Activated CD8-positive, alpha-beta memory T cell treated with anti-CD3 and anti-CD28 coated beads for 48 hours (primary cell): ENCODE data around the gene EPB41.
"Not testable (repeated sequence)": the region's sequence is repeated elsewhere in the genome, so short reads cannot be mapped to it uniquely, and the experiment has no call there.

Experiments used
- DNase-seq, 3 experiments: peaks; one replicate each; pipeline ENCODE4 v3.0.0-alpha.2; 2020; ENCODE audit warnings: low read depth in 2 of 3, low spot score in 2 of 3

EPB41 gene

GRCh38 chr1:29099286-29099685 lies 184.9 kb downstream of the EPB41 start:
- no peak for DNase-seq

- no peak for DNase-seq
Measured at GRCh38 chr1:29100487-29100886, 186.1 kb downstream of the EPB41 start.

DNA sequence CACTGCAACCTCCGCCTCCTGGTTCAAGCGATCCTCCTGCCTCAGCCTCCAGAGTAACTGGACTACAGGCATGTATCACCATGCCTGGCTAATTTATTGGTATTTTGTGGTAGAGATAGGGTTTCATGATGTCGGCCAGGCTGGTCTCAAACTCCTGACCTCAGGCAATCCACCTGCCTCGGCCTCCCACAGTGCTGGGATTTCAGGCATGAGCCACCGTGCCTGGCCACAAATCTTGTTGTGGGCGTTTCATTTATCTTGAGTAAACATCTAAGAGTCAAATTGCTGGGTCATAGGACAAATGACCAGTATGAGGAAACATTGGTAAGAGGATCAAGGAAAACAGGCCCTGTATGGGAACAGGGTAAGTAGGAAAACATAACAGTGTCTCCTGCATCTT lies 191.5 kb downstream of the EPB41 start:
- DNase-seq, result no peak

- not testable (repeated sequence) for DNase-seq
Measured at GRCh38 chr1:29108041-29108440, 193.7 kb downstream of the EPB41 start.

DNA sequence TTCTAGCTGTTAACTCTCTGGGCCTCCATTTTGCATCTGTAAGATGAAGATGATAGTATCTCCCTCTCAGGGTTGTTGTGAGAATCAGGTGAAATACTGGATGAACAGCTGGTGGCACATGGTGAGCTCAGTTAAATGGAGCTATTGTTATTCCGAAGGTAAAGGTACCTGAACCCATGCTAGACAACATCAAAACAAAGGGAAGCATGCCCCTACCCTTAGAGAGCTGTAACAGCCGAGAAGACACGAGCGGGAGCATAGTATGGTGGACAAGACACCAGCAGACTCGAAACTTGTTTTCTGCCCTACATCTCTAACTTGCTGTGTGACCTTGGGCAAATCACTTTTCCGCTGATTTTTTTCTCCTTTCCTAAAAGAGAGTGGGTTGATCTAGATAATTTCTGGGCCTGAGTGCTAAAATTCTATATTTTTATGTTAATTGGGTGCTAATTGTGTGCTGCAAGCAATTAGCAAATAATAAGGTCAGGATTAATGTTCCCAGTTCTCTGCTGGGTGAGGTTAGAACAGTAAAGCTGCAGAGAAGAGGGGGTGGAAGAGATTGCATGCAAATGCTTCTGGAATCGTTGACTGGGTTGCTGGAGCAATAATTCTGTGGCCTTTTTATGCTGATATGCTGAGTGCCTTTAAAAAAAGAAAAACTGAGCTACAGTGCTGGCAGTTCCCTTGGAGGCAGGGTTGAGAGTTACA lies 198.5 kb downstream of the EPB41 start:
- DNase-seq, result no peak

DNA sequence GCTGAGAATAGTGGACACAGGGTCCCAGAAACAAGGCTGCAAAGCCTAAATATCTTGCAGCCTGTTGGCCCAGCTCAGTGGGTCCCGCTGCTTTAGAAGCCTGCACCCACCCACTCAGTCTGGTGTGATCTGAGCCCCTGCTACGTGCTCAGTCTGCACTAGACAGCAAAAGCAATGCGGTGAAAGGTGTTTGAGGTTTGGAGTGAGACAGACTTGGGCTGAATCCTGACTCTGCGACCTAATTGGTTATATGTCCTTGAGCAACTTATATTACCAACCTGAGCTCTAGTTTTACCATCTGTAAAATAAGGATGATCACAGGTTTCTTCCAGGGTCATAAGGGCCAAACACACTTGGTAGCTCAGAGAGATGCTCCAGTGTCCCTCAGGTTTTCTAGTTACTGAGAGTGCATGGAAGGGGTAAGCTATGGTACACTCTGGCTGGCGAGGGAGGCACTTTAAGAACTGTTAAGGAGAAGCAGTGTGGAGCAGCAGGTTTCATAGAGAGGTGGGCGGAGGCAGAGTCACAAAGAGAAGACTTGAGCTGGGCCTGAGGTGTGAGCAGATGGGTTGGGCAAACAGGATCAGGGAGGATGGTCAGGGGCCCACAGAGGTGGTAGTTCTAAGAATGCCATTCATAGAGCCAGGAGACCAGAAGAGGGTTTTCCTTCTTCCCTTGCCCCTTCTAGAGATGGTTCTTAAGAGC lies 199.2 kb downstream of the EPB41 start:
- DNase-seq, result no peak

GRCh38 chr1:29114654-29115053 lies 200.3 kb downstream of the EPB41 start:
- no peak for DNase-seq

DNA sequence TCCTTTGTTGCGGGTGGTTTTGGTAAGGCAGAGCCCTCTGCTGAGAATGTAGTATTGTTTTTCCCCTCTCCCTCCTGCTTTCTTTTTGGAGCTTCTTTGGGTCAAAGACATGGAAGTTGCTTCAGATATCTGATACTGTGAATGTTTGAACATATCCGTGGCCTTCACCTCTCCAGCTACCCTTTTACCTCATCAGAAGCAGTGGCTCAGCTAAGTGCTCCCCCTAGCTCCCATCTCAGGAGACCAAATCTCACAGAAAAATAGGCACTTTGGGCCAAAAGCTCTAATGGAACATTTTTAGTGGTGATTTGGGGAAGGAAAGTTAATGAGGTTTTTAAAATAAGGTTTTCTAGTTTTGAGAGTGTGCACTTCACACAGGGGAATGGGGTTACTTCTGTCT lies 203.0 kb downstream of the EPB41 start:
- DNase-seq, result no peak

- no peak for DNase-seq
Measured at GRCh38 chr1:29119121-29119929, 205.0 kb downstream of the EPB41 start.

DNA sequence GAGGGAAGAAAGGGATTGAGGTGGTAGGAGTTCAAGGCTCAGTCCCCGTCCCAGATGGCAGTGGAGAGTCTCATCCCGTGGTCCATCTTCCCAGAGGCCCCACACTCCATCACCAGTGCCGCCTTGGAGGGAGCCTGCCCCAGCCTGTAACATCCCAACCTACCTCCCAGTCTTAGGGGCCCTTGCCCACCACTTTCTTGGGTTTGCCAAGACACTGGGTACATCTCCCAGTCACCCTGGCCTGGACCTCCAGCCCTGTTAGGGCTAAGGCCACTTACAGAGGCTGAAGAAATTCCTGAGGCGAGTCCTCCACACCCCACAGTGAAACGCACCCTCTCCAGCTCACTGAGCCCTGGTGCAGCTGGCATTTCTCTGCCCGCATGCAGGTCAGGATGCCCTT lies 206.0 kb downstream of the EPB41 start:
- DNase-seq, result no peak

- DNase-seq, result peak in 2 of 3 experiments; percentile 38 to 45
Measured at GRCh38 chr1:29120947-29121485, 206.6 kb downstream of the EPB41 start.

- DNase-seq, result no peak
Measured at GRCh38 chr1:29121516-29121935, 207.2 kb downstream of the EPB41 start.

DNA sequence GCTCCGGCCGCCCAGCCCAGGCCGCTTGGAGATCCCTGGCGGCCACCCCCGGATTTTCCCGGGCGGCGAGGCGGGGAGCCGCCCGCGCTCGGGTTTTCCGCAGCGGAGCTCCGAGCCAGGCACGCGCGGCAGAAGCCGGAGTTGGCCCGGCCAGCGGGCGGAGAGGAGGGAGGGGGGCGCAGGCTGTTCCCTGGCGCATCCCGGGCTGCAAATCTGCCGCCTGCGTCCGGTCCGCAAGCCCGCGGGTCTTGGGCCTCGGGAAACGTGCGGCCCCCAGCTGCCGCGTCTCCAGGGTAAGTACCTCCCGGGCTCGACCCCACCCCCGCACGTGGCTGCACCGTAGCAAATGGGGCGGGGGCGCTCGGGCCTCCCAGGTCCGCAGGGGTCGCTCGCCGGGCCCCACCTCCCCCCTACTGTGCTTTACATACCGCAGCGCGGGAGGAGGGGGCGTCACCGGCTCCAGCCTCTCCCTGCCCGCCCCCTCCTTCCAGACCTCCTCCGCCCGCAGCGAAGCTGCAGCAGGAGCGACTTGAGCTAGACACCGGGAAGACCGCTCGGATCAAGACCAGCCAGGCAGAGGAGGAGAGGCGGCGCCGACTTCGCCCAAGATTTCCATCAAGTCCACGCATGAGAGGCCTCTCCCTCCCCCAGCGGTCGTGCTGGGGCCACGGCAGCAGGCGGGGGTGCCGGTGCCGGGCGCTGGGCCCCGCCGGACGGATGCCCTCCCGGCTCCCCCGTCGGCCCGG lies 207.7 kb downstream of the EPB41 start:
- DNase-seq, result no peak

DNA sequence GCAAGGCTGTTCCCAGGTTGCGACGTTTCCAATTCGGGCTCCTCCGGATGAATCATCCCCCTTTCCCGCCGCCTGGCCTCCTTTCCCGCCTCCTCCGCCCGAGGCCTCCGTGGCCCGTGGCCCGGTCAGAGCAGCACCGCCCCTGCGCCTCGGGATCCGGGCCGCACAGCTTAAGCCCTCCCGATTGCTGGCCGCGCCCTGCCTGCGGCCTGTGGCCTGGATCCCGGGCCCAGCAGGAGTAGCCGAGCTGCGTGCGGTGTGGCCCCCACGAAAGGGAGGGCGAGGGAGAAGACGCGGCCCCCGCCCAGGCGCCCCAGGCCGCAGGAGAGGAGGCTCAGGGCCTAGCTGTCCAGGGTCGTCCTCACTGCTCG lies 208.3 kb downstream of the EPB41 start:
- no peak for DNase-seq

DNA sequence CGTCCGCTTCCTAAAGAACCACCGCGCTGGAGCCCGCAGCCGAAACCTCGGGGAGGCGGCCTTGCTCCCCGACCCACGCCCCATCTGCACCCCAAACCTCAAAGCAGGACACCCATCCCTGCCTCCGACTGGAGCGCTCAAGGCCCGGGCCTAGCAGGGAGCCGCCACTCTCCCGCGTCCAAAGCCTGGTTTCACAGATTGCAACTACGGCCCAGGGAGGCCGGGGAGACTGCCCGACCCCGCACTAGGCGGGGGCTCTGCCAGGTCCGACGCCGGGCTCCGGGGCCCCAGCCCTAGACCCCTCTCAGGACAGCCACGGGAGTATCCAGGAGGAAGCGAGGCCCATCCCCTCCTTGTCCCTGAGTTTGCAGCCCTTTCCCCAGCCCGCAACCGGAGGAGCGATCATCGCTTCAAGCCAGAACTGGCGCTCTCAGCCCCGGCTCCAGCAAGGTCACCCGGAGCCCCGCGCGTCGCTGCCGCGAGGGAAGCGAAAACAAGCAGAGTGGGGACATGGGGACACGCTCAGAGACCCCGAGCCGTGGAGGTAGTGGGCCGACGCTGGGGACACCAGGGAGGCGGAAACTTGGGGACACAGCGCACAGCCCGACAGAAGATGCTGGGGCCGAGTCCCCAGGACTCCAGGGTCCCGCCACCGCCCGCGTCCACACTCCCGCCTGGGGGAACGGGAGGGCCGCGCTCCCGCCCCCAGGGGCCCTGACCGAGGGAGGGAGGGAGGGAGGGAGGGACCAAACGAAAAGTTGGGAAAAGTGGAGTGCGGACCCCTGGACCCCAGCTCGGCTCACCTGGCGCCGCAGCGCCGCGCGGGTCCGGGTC lies 208.9 kb downstream of the EPB41 start:
- peak in 1 of 3 experiments; percentile 16 for DNase-seq

- DNase-seq, result no peak
Measured at GRCh38 chr1:29123887-29124365, 209.6 kb downstream of the EPB41 start, which contains the start of gene TMEM200B. Gene TMEM200B (minus strand): TSS chr1:29123903. CDS start chr1:29121828, 2,075 bp downstream.

GRCh38 chr1:29124366-29125236 lies 210.2 kb downstream of the EPB41 start:
- peak; percentile 49 to 74 (median 51) for DNase-seq

GRCh38 chr1:29125237-29125641 lies 210.9 kb downstream of the EPB41 start:
- DNase-seq, result no peak

GRCh38 chr1:29125788-29126187 lies 211.4 kb downstream of the EPB41 start:
- no peak for DNase-seq
